Measurements from ENCODE around the gene SYNE1.

Gene SYNE1

DNA sequence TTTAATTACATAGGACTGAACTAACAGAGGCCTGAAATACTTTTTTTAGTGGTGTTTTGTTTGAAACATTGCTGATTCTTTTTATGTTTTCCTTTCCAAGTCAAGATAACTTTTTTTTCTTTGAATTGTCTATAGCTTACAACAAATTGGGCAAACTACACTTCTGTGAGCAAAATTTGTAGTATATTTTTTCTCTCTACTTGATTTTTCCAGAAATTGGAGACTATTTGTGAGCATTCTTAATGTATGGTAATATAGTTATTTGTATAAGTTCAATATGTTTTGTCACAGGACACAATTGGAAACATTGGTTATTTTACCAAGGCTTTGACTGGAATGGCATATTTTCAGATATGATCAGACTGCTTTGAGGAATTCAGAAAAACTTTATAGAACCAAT is 216.5 kb downstream of the SYNE1 start:
- DNase-seq = no peak

DNA sequence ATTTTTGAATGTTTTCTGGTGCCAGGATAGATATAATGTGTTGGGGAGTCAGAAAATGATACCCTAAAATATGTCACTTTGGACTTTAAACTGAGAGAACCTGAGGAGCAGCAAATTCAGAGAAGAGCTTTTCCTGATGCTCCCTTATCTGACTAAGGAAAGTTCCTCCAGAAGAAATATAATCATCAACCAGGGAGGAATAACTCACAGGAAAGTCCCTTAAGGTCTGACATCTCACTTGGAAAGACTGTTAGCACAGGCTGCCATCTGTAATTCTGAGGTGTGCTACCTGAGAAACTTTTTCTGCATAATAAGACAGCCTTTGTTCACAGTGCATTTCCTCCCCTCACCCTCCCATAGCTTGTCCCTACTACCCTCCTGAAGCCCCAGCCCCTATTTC is 218.6 kb downstream of the SYNE1 start:
- DNase-seq = no peak

DNA sequence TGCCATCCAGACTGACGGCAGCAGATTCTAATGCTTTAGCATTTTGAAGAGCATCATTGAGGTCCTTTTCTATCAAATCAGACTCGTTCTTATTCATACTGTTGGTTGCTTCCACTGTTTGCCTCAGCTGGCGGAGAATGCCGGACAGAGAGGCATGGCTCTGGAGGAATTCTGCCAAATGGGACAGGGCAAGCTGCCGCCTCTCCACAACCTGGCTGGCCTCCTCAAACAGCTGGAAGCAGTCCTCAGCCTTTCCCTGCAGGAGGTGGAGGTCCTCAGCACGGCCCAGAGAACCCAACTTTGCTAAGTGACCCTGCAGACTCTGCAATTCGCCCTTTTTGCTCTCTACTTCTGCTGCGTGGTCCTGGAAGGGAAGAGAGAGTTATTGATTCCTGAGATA is 220.5 kb downstream of the SYNE1 start:
- no peak for DNase-seq

DNA sequence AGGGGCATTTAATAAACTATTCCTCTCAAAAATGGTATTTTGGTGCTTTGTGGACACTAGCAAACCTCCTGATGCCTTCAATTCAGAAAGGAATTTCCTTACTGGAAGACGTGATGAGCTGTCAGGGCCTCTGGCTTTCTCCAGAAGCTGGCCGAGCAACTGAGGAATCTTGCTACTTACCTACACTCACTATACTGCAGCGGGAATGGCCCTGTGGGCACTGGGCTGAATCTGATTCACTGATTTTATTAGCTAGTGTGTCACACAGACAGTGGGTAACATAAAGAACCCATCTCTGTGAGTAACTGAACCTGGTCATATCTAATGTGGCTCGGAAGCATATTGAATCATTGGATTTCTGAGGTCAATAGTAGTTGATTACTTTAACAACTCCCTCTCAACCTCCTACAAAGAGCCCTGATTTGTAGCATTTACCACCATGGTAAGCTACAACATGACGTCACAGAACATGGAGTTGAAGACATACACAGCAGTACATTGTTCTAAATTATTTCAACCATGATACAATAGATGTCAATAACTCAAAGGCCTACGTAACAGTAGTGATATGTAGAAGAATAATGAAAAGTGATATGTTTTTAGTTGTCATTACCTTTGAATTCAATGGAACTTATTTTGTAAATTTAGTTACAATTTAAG is 232.1 kb downstream of the SYNE1 start:
- no peak for DNase-seq

DNA sequence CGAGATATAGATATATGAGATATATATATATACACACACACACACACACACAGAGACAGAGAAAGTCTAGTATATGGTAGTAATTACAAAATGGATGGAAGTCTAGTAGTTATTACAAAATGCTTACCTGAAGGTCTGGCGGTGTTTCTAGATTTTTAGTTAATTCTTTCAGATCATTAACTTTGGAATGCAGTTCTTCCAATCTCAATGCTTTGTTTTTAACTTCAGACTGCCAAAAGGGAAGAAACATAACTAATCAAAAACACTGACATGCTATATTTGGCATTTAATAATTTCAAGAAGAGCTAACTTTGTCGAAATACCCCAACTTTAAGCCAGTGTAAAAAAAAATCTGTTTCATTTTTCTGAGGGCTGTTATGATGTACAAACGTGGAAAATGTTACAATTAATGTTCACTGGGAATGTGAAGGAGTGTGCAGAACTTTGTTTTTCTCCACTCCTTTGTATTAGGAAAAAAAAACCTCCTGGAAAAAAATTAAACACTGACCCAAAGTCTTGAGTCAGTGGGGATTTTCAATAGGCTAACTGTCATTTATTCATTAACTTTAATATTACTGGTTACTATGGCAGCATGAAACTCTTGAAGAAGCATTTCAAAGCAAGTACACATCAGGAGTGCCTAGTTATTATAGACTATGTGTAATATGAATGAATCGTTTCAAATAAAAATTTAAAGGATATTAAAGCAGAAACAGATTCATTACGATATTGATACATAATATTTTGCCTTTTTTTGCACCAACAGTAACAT is 232.9 kb downstream of the SYNE1 start:
- DNase-seq = no peak

DNA sequence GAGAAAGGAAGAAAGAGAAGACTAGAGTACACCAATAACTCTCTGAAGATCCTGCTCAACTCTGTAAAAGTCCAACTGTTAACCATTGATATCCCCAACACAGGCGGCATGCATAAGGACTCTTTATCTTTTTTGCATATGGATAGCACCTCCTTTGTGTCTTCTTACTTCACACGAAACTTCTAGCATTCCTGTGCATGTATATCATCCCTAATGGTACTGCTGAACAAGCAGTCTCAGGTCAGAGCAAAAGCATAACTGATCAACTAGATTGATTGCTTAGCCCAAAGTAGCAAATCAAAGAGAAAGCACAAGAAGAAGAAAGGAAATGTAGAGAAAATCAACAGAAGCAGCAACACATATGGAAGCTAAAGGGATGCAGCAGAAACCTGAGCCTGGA is 234.4 kb downstream of the SYNE1 start:
- DNase-seq = no peak

DNA sequence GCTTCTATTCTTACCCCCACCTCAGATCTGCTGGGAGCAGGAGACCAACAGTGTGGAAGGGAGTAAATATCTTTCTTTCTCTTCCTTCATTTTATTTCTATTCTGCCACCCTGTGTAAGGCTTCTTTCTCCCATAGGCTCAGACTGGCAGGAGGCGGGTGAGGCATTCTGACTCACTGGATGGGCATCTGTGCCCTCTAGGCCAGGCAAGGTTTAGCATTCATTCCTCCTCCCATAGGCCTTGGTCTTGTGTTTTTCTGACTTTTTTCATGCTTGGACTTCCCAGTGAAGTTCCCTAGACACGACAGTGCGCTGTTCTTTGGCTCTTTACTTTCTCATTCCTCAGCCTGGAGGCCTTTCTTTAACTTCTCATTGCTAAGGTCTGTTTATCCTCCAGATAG is 235.2 kb downstream of the SYNE1 start:
- peak; percentile 11 for DNase-seq

DNA sequence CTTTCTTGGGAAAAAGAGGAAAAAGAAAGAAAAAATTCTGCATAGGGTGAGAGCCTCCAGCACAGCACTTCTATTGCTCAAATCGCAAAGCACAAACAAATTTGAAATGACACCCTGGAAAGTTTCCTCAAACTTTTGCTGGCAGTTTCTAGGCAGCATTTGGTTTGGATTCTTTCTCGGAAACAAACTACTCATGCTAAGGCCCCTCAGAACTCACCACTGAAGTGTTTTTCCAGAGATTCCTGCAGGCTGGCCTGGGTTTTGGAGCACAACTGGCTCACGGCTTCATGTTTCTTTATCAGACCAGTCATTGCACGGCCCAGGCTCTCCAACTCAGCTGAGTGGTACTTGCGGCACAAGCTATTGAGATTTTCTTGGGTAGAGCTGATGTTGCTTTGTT is 237.8 kb downstream of the SYNE1 start:
- no peak for DNase-seq

DNA sequence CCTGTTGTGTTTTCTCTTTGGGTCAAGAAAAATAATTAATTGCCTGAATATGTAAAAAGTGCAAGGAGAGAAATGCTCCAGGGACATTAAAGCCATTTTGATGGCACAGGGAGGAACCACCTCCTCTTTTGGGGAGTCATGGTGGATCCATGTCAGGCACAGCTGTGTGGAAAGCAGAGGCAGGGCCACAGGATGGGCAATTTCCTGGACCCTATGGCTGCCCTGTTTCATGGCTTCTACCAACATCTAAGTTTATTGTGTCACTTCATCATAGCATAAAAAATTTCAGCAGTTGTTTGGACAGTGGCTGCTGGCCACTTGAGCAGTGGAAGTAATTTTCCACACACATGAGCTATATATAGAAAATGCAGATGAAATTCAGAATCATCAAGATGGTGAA is 238.2 kb downstream of the SYNE1 start:
- no peak for DNase-seq

DNA sequence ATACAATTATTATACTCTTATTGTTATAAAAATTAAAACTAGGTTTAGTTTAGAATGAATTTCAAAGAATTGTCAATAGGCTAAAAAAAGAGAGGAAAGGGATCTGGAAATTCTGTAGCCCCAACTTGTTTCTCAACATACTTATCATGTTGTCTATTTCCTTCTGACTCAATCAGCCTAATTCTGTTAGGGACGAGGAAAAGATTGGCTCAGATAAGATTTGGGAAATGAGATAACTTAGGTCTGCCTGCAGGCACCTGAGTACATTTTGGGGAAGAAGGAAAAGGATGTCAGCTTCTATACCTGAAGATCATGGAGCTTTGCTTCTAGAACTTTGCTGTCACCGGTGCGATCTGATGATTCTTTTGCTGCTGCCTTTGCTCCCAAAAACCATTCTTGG is 238.8 kb downstream of the SYNE1 start:
- no peak for DNase-seq

DNA sequence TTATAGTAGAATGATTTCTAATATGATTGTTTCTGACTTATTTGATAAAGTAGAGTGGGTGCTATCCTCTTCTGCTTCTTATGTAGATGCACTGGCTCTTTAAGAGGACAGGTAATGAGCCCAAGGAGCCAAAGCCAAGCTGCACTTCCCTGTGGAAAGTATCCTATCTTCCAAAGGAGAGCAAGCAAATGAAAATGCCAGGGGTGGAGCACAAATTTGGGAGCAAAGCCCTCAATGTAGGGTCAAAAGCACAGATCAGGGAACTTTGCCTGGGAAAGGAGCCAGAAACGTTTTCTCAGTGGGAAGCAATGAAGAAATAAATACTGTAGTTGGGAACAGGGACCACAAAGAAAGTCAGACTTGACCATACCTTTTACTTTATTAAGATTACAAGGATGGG is 242.9 kb downstream of the SYNE1 start:
- DNase-seq = no peak

DNA sequence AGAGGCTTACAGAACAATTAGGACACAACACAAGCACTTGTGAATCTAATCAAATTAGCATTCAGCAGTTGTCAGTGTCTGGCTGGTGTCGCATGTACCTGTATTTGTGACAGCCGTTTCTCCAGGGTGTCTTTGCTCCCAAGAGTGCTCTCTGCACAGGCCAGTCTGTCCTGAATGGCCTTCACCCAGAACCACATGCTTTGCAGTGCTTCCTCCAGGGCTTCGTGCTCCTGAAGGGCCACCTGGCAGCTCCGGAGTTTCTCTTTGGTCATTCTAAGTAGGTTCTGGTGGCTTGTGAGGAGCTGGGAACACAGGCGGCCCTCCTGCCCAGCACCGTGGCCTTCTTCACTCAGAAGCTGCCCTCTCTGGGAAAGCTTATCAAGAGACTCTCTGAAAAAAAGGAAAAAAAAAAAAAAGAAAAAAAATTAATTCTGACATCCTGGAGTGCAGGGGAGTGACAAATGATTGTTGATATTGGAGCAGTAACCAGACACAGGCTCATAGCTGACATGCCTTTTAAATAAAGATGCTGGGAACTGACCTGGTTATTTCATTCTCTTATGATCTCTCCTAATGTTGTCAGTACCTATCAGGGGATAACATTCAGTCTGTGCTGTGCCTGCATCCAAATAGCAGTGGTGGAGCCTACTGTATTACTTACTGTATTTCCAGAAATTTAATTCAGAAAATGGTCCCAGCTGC is 245.8 kb downstream of the SYNE1 start:
- DNase-seq = peak; percentile 44

GRCh38 chr6:152387091-152387490 is 250.1 kb downstream of the SYNE1 start:
- DNase-seq = no peak

GRCh38 chr6:152386131-152386530 is 251.0 kb downstream of the SYNE1 start:
- DNase-seq = no peak

DNA sequence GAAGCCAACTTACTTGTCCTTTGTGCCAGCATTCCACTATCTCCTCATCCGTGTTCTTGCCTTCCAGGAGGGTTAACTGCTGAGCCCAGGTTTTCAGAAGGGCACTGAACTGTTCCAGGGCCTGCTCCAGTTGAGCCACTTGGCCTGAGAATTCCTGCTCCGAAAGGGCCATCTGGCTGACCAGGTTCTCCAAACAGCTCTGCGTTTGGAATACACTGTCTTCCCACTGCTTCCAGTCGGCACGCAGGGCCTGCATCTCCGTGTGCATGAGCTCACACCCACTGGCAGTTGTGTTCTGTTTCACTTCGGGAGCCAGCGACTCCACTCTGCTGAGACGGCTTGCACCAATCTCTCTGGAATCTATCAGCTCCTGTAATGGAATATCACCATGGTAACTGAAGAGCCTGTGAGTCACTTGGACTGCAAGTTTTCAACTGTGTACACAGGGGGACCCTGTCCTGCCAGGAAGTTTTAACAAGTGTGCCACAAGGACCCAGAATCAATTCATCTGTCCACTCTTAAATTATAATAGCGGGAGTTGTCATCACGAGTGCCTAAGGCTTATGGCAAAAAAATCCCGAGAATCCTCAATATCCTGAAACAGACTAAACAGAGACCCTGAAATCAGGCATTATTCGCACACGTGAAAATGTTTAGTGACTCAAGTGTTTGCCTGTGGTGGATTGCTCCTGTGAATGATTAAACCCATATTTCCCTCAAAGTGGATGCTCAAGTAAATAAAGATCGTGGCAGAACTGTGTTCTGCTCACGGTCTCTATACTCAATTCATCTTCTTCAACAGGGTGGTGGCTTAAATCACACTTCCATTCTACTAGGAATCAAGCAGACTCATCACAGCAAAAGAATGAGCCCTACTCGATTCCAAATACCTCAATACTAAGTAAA is 255.9 kb downstream of the SYNE1 start:
- peak; percentile 98 for DNase-seq

- peak; percentile 89 for DNase-seq
Measured at GRCh38 chr6:152380351-152380767, 256.8 kb downstream of the SYNE1 start.

- no peak for DNase-seq
Measured at GRCh38 chr6:152379423-152379822, 257.7 kb downstream of the SYNE1 start.

DNA sequence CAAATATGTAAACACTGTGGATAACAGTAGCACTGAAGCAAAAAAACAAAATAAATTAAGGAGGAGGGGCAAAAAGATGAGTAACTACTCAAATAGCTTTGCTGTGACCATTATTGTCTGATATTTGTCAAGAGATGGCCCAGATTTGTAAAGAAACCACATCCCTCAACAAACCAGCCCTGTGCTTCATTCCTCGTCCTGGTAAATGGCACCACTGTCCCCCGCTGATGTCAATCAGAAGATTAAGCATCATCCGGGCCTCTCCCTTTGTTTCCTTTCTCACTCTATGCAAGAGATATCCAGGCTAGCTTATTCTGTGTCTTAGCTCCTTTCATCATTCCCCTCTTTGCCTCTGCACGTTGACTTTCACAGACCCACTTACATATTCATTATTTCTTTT is 259.0 kb downstream of the SYNE1 start:
- DNase-seq = peak; percentile 70

DNA sequence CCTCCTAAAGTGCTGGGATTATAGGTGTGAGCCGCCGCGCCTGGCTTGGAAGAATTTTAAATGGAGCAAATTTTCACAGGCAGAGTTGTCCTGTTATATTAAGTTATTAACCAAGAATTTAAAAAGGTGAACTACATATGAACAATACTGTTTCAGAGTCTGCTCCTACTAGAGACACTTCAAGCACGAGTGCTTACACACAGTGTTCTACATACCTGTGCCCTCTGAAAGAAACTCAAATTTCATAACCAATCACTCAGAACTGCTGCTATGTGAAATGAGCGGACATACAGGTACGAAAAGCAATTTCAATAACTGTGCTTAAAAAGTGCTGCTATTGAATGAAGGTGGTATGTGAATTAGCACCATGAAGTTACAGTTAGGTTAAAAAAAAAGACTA is 262.0 kb downstream of the SYNE1 start:
- no peak for DNase-seq

DNA sequence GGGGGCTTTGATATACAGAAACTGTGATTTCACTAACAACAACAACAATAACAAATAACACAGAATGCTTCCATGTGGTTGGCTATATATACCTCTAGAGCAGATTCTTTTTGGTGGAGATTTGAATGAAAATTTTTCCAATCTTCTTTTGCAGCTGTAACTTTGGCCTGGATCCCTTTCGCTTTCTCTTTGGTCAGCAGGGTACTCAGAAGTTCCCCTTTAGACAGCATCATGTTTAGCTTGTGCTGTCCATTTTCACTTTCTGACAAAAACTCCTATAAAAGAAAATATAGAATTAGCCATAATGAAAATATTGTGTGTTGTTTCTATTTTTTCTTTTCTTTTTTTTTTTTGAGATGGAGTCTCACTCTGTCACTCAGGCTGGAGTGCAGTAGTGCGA is 264.2 kb downstream of the SYNE1 start:
- no peak for DNase-seq

DNA sequence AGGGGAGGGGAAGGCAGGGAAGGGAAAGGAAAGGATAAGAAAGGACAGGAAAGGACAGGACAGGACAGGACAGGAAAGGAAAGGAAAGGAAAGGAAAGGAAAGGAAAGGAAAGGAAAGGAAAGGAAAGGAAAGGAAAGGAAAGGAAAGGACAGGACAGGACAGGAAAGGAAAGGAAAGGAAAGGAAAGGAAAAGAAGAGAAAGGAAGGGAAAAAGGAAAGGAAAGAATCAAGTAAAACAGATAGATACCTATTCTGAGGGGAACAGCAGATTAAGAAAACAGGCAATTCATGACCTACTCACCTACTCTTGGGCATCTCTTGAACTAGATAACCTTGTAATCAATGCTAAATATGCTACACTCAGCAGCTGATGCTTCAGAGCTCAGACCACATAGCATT is 265.4 kb downstream of the SYNE1 start:
- no peak for DNase-seq

DNA sequence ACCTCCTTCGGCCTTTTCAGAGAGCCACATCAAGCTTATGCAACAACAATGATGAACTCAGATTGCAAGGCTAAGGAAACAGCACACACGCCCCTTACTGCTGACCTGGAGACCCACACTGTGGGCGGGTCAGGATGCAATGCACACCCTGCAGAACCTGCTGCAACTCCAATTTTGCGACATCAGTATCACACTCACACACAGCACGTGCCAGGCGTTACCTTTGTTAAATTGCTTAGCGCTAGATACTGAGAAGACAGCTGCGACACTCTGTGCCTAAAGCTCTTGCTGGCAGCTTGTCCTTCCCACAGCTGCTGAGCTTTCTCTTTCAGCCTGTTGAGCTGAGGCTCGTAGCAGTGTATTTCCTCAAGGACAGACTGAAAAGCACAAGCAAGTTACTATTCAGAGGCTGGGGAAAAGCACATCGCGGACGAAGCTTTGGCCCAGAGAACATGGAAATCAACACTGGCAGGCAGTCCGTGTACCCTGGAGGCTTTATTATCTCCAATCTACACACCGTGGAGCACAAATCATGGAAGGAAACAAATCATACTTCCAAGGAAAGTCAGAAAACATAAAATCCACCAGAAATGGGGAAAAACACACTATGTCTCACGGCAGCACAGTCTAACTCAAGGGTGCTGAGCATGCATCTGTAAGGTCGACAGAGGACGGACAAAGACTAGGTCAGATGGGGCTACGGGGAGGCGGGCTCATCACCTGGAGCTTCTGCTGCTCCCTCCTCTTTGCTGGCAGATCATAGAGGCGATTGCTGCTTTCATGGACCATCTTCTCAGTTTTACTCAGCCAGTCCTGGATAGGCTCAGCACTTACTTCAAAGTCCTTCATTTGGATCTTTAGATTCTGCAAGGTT is 268.2 kb downstream of the SYNE1 start:
- no peak for DNase-seq
